OCI-M1 (cell line): ENCODE results near the gene MARVELD1.
A peak's percentile ranks its signal among the peaks of the same experiment; 100 is the strongest.

Source experiments
- DNase-seq: peaks from one replicate; lab custom pipeline; 2025; lab: John Stamatoyannopoulos, UW

Gene MARVELD1

DNA sequence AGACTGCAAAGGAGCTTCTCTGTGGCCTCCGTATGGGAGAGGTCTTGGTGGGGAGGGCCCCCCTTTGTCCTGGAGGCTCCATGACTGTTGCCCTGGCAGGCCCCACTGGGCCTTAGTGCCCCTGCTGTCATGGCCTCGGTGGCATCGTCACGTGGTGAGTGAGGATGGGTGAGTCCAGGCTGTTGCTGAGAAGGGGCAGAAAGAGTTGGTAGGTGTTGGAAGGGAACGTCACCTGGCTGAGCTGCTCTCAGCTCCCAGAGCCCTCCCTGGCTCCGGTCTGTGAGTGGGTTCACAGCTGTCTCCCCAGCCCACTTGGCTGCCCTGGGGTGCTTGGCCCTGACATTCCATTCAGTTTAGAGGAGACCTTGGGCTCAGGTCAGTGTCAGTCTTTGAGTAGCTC is 42.2 kb downstream of the MARVELD1 start:
- DNase-seq: no peak

DNA sequence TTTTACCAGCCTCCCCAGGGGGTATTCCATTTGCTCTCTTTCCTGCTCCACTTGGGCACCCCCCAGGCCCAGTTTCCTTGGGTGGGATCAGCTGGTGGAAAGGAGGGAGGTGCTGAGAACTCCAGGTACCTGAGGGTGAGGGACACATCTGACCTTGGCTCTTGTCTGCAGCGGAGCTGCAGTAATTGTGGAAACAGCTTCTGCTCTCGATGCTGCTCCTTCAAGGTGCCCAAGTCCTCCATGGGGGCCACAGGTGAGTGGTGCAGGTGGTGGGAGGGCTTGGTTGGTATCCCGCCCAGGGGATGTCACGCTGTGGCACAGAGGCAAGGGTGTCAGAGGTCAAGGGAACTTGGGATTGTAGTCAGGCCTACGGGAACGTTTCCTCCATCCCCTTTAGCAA is 43.9 kb downstream of the MARVELD1 start:
- DNase-seq: no peak

DNA sequence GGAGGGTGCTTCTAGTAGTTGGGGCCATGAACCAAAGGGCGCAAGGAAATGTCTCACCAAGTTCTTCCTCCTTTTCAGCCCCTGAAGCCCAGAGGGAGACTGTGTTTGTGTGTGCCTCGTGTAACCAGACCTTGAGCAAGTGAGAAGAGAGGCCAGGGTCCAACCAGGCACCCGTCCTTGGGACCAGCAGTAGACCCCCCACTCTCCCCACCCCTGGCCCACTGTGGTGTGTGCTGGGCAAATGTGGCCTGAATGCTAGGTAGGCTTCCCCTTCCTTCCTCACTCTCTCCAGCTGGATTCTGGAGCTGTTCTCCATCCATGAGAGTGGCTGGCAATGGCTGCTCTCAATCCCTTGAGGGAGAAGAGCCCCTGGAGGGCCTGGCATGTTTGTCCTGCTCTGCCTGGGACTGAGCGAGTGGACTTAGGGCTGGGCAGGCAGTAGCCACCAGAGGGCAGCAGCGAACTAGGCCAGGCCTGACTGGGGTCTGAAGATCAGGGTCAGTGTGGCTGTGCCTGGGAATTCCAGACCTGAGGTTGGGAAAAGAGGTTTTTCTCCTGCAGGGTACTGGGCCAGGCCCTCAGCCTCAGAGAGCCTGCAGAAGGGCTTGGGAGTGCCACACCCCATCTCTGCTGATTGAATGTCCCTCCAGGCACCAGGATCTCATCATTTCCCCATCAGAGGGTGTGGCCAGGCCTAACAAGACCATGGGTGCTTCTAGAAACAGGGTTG is 45.8 kb downstream of the MARVELD1 start:
- DNase-seq: peak; percentile 85

DNA sequence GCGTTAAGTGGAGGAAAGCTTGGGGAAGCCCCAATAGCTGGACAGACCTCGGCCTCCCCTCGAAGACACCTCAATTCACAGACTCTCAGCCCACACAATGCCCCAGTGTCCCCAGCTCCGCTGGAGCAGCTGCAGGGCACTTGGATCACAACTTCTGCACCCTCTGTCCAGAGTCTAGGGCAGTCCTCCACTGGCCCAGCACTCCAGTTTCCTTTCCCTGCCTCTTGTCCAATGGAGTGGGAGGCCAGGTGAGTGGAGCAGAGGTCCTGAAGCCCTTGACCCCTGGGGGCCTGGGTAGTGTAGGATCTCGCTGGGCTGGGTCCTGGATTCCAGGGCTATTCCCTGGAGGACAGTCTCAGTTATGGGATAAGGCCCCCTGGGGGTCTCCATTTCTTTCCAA is 46.4 kb downstream of the MARVELD1 start:
- no peak for DNase-seq

GRCh38 chr10:97760461-97761257 is 47.1 kb downstream of the MARVELD1 start:
- no peak for DNase-seq

- DNase-seq: no peak
Measured at GRCh38 chr10:97761331-97761865, 47.9 kb downstream of the MARVELD1 start.

- no peak for DNase-seq
Measured at GRCh38 chr10:97762056-97762455, 48.5 kb downstream of the MARVELD1 start.

DNA sequence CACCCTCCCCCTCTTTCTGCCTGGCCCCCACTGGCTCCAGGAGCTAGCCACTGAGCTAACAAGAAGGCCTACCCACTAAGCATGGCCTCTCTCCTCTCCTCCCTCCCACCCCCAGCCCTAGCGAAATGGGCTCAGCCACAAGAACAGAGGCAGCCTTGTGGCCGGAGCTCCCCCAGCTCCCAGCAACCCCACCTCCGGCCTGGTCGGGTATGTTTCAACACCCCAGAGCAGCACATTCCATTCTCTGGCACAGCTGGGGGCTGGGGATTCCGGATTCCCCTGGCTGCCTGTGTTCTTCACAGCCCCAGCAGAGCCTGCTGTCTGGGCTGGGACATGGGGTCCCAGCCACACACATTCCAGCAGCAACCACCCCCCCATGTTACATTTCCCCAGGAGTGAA is 49.3 kb downstream of the MARVELD1 start:
- no peak for DNase-seq

DNA sequence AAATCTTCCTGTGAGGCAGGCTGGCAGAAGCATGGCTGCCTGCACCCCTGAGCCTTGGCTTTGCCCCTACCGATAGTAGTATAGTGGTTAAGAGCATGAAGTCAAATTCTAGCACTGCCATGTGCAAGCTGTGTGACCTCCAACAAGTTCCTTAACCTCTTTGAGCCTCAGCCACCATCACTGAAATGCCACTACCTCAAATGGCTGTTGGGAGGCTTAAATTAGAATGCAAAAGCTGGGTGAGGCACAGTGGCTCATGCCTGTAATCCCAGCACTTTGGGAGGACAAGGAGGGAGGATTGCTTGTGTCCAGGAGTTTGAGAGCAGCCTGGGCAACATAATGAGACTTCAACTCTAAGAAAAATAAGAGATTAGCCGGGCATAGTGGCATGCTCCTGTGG is 49.9 kb downstream of the MARVELD1 start:
- DNase-seq: no peak

DNA sequence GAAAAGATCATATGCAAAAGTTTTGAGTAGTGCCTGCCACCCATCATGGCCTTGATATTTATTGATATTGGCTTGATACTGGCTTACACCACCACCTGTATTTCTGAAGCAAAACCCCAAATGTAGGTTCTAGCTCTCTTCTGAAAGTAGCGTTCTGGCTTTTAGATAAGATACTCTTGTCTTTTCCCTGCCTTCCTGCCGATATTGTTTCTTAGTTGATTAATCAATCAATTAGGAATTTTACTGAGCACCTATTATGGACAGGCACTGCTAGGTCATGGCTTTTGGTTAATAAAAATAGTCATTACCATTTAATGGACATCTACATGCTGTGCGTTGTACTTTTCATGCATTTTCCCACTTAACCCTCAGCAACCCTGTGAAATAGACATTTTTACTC is 50.4 kb downstream of the MARVELD1 start:
- no peak for DNase-seq

DNA sequence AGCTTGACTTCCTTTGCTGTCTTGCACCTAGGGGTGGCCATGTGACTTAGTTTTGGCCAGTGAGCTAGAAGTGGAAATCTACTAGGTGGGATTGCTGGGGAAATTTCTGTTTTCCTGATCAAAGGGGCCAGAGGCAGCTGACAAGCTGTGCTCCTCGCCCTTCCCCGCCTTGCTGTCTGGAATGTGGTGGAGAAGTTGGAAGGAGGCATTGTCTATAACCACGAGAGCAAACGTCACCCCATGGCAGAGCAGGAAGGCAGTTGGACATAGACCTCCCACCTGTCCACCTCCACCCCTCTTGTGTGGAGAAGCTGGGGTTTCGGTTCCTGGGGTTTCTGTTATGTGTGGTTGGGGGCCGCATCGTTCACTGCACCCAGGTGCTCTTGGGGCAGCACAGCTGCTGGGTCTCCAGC is 51.0 kb downstream of the MARVELD1 start:
- no peak for DNase-seq

DNA sequence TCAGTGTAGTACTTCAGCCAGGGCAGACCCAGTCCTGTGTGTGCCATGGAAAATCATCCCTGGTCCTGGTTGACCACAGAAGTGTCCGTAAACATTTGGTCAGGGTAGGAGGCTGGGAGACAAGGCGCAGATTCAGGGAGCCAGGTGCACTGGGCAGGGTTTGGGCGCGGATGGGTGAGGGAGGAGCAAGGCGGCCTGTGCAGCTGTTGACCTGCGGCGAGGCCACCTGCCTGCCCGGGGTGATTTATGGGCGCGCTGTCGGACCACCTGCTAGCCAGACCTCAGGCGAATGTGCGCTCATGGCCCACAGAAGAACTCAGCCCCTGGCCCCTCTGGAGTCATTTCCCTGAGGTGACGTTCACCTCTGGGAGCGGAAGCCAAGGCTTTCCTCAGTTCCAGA is 51.7 kb downstream of the MARVELD1 start:
- DNase-seq: no peak

GRCh38 chr10:97766106-97766810 is 52.7 kb downstream of the MARVELD1 start:
- no peak for DNase-seq

DNA sequence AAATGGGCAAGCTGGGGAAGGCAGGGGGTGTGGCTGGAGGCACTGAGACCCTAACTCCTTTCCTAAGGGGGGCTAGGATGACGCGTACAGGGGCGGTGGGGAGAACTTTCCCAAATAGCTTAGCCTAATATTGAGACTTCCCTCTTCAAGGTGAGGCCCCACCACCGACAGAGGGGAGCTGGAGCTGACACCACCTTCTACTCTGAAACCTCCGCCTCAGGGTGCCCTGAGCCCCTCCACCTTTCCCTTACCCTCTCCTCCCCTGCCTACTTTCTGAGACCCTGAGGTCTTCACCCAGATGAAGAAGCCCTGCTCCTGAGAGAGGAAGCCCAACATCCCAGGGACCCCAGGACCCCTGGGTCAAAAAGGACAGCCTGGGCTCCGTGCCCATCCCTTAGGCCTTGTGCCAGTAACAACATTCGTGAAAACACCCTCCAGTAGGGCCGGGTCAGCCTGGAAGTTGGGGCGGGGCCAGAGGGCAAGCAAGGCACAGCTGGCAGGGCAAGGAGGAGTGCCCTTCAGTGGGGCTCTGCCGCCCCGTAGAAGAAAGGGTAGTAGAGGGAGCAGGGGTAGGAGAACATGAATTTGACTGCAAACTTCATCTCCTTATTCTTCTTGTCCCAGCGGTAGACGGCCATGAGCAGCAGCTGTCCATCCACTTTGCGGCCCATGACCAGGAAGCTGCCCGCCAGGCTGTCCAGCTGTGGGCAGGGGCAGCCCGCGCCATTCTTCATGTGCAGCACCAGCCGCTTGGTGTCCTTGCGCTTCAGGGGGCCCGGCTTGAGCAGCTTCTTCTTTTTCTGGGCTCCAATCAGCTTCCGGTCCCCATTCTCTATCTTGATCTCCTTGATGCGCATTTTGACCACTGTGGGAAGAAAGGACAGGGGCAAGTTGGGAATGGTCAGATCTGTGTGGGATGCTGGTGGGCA is 53.7 kb downstream of the MARVELD1 start:
- no peak for DNase-seq
